ENCODE measurements around the gene PTPRA. TPM values are rescaled to one million over a fixed set of nuclear protein-coding genes. Genes with fewer than 3 reads are reported as not detected.

Gene PTPRA
- total and polyA plus RNA-seq, 2 of the 13 experiments (the other 11 are each of a cell fraction or from before 2014, with no cell fraction given) = 47.2 to 127 TPM

DNA sequence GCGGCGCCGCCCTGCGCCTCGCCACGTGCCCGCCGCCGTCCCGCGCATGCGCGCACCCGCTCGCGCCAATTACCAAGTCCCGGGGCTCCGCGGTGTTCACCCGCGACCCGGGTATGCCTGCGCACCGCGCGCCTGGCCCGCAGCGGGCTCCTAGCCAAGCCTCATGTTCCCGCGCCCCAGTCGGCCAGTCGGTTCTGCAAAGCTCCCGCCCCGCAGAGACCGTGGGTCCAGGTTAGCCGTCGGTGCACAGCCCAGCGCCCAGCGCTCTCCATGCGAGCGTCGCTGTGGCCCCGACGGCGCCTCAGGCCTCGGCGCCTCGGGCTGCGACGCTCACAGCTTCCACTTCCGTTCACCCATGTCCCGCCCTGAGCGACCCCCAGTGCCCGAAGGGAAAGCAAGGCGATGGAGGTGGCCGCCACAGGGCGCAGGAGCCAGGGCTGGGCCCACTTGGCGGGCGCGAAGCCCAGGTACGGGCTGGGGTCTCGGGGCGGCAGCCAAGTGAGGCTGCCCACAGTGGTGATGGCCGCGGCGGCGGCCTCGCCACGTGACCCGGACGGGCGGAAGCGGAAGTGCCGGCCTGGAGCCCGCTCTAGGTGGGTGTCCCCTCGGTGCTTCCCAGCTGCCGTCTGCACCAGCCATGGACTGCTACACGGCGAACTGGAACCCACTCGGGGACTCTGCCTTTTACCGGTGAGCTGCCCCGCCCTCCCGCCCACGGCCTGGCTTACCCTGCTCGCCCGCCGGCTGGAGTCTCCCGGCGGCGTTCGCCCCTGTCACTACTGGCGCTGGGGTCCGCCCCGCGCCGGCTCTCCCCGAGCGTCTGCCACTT, 32.9 kb upstream of the PTPRA start, which contains the start of the genes PCED1A and VPS16 (continued):
- TF ChIP-seq NCOA1 (CRISPR knock-in tag; IDR thresholded peaks at IDR 0.05) = peak; percentile 83; the same call in 1 of the 2 replicates
- peak; percentile 95 for TF ChIP-seq ZNF446 (CRISPR knock-in tag; IDR thresholded peaks at IDR 0.05)
- TF ChIP-seq PBX3 (CRISPR knock-in tag; IDR thresholded peaks at IDR 0.05; ENCODE audit: borderline replicate concordance) = peak; percentile 95
- TF ChIP-seq ZBTB7A (CRISPR knock-in tag; IDR thresholded peaks at IDR 0.05) = peak; percentile 96
- no peak for TF ChIP-seq SCMH1 (CRISPR knock-in tag; IDR thresholded peaks at IDR 0.05; ENCODE audit: borderline replicate concordance)
- no peak for TF ChIP-seq ARNT (IDR thresholded peaks at IDR 0.05)
- TF ChIP-seq ZNF33B (CRISPR knock-in tag; IDR thresholded peaks at IDR 0.05) = peak; percentile 99
- TF ChIP-seq, protein P1, sequence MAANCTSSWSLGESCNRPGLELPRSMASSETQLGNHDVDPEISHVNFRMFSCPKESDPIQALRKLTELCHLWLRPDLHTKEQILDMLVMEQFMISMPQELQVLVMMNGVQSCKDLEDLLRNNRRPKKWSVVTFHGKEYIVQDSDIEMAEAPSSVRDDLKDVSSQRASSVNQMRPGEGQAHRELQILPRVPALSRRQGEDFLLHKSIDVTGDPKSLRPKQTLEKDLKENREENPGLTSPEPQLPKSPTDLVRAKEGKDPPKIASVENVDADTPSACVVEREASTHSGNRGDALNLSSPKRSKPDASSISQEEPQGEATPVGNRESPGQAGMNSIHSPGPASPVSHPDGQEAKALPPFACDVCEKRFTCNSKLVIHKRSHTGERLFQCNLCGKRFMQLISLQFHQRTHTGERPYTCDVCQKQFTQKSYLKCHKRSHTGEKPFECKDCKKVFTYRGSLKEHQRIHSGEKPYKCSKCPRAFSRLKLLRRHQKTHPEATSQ (CRISPR knock-in tag; IDR thresholded peaks at IDR 0.05; ENCODE audit: borderline replicate concordance) = peak; percentile 96; the same call in 1 of the 2 replicates
- peak; percentile 92 for TF ChIP-seq ZNF503 (CRISPR knock-in tag; IDR thresholded peaks at IDR 0.05)
- peak; percentile 72 for TF ChIP-seq JARID2 (CRISPR knock-in tag; IDR thresholded peaks at IDR 0.05; ENCODE audit: insufficient replicate concordance)
- peak; percentile 97 for TF ChIP-seq ZNF274 (CRISPR knock-in tag; IDR thresholded peaks at IDR 0.05)
- peak; percentile 88; the same call in 1 of the 2 replicates for TF ChIP-seq SIN3A (IDR thresholded peaks at IDR 0.05; ENCODE audit: borderline replicate concordance, low read depth, low read length)
- TF ChIP-seq, protein P2, sequence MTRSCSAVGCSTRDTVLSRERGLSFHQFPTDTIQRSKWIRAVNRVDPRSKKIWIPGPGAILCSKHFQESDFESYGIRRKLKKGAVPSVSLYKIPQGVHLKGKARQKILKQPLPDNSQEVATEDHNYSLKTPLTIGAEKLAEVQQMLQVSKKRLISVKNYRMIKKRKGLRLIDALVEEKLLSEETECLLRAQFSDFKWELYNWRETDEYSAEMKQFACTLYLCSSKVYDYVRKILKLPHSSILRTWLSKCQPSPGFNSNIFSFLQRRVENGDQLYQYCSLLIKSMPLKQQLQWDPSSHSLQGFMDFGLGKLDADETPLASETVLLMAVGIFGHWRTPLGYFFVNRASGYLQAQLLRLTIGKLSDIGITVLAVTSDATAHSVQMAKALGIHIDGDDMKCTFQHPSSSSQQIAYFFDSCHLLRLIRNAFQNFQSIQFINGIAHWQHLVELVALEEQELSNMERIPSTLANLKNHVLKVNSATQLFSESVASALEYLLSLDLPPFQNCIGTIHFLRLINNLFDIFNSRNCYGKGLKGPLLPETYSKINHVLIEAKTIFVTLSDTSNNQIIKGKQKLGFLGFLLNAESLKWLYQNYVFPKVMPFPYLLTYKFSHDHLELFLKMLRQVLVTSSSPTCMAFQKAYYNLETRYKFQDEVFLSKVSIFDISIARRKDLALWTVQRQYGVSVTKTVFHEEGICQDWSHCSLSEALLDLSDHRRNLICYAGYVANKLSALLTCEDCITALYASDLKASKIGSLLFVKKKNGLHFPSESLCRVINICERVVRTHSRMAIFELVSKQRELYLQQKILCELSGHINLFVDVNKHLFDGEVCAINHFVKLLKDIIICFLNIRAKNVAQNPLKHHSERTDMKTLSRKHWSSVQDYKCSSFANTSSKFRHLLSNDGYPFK (CRISPR knock-in tag; IDR thresholded peaks at IDR 0.05; ENCODE audit: borderline replicate concordance) = peak; percentile 84
- TF ChIP-seq TARDBP (CRISPR knock-in tag; IDR thresholded peaks at IDR 0.05) = peak; percentile 95
- TF ChIP-seq ZNF430 (CRISPR knock-in tag; IDR thresholded peaks at IDR 0.05) = peak; percentile 98
- peak; percentile 75 for TF ChIP-seq SP2 (CRISPR knock-in tag; IDR thresholded peaks at IDR 0.05)
- peak; percentile 78 for TF ChIP-seq KDM4B (CRISPR knock-in tag; IDR thresholded peaks at IDR 0.05)
- no peak; the same call in 1 of the 2 replicates for TF ChIP-seq ZNF251 (CRISPR knock-in tag; IDR thresholded peaks at IDR 0.05)
- 0 out of 2 replicates have a peak, but pooled peaks have one; percentile 20 for TF ChIP-seq ZMYM3 (CRISPR knock-in tag; IDR thresholded peaks at IDR 0.05)
- peak; percentile 44; the same call in 1 of the 2 replicates for TF ChIP-seq ZNF383 (CRISPR knock-in tag; IDR thresholded peaks at IDR 0.05; ENCODE audit: borderline replicate concordance)
- TF ChIP-seq ZNF382 (CRISPR knock-in tag; IDR thresholded peaks at IDR 0.05; ENCODE audit: borderline replicate concordance) = no peak
- TF ChIP-seq HMGA1 (CRISPR knock-in tag; conservative IDR thresholded peaks at IDR 0.05) = no peak
